GM19463 (cell line): ENCODE data around the gene NLGN1.
"Not testable (repeated sequence)": the region's sequence is repeated elsewhere in the genome, so short reads cannot be mapped to it uniquely, and the experiment has no call there.

Experiments used
- ATAC-seq: cut with Tn5 transposase; IDR thresholded peaks from one replicate; pipeline ENCODE4 v1.9.1; 2021; ENCODE audit warnings: mild to moderate bottlenecking, moderate library complexity; ENCODE audit not compliant: unreplicated experiment

NLGN1 gene

DNA sequence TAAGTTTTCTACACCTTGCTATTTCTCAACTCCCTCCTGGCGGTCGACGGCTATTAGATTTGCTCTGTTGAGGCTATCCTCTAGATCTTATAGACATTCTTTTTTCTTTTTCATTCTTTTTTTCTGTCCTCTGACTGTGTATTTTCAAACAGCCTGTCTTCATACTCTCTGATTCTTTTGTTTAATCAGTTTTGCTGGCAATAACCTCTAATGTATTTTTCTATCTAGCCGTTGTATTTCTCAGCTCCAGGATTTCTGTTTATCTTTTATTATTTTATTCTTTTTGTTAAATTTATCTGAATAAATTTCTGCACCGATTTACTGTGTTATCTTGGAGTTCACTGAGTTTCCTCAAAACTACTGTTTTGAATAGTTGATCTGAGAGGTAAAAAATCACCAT is 31.5 kb downstream of the NLGN1 start:
- ATAC-seq: no peak

DNA sequence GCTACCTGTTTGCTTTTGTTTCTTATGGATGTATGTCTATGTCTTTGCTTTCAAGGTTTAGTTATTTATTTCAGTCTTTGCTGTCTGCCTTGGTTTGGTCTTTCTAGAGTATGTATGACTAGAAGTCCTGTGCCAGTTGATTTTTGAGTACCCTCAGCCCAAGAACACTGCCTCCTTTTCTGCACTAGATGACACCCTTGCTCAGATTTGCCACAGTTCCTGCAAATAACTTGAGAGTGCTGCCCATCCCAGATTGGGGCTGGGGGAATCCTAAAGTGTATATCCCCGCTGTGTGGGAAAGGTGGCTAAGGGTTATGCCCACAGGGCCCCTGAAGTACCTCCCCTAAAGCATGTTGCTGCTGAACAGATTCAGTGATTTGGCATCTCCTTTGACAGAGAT is 32.0 kb downstream of the NLGN1 start:
- no peak for ATAC-seq

DNA sequence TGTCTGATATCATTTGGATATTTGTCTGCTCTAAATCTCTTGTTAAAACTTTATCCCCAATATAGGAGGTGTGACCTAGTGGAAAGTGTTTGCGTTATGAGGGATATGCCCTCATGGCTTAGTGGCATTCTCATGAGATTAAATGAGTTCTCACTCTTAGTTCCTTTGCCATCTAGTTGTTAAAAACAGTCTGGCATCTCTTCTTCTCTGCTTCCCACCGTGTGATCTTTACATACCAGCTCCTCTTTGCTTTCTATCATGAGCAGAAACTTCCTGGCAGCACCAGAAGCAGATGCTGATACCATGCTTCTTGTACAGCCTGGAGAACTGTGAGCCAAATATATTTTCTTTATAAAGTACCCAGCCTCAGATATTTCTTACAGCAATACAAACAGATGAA is 33.0 kb downstream of the NLGN1 start:
- no peak for ATAC-seq

DNA sequence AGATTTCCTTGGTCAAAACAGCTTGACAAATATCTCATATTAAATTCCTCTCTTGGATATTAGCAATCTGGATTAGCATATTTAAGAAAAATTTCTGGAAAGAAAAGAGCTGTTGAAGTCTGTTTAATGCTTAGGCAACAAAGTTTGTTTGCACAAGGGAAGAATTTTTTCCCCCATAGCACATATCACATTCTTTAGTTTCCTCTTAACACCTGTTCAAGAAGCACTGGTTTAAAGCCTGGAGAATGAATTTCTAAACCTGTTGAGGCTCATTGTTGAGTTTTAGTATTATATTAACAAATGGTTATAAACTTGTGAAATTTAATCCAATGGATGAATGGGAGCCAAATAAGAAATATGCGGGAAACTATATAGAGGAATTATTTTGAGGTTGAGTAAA is 41.5 kb downstream of the NLGN1 start:
- ATAC-seq: no peak

DNA sequence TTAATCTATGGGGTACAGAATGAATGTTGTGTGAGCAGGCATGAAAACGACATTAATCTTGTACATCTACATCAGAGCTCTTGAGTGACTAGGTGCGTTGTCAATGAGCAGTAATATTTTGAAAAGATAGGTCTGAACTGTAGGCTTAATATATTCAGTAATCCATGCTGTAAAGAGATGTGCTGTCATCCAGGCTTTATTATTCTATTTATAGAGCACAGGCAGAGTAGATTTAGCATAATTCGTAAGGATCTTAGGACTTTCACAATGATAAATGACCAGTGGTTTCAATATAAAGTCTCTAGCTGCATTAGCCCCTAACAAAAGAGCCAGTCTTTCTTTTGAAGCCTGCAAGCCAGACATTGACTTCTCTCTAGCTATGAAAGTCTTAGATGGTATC is 43.0 kb downstream of the NLGN1 start:
- ATAC-seq: no peak

DNA sequence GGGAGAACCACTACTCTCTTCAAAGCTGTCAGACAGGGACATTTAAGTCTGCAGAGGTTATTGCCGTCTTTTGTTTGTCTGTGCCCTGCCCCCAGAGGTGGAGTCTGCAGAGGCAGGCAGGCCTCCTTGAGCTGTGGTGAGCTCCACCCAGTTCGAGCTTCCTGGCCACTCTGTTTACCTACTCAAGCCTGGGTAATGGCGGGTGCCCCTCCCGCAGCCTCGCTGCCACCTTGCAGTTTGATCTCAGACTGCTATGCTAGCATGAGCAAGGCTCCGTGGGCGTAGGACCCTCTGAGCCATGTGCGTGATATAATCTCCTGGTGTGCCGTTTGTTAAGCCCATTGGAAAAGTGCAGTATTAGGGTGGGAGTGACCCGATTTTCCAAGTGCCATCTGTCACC is 54.0 kb downstream of the NLGN1 start:
- ATAC-seq: not testable (repeated sequence)

DNA sequence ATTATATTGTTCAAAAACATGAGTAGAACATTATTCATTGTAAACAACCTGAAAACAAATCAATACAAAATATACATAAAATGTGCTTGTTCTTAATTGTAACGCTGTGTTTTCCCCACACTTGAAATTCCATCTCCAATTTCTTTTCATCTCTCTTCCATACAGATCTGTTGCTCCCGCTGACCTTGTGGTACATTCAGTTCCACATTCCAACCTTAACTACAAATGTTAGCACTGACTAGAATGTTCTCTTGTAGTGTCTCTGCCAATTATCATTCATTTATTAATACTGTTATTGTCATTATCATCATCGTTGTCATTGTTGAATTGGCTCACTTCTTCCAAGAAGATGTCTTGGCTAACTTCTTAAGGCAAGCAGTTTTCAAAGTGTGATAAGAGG is 65.7 kb downstream of the NLGN1 start:
- ATAC-seq: no peak

DNA sequence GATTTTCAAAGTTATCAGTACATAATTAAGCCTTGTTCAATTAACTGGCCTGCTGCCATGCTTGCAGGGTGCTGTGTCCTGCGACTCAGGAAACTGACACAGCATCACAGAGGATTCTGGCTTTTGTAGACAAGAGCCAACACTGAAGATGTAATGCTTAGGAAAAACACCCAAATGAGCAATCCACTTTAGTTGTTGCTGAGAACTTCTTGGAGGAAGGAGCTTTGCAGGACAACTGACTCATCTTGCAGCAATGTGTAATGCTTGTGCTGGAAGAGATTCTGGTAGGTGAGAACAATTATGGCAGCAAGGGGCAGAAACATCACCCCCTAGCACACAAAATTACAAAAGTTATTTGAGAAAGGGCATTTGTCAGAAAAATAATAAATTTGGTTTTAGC is 67.6 kb downstream of the NLGN1 start:
- ATAC-seq: no peak

DNA sequence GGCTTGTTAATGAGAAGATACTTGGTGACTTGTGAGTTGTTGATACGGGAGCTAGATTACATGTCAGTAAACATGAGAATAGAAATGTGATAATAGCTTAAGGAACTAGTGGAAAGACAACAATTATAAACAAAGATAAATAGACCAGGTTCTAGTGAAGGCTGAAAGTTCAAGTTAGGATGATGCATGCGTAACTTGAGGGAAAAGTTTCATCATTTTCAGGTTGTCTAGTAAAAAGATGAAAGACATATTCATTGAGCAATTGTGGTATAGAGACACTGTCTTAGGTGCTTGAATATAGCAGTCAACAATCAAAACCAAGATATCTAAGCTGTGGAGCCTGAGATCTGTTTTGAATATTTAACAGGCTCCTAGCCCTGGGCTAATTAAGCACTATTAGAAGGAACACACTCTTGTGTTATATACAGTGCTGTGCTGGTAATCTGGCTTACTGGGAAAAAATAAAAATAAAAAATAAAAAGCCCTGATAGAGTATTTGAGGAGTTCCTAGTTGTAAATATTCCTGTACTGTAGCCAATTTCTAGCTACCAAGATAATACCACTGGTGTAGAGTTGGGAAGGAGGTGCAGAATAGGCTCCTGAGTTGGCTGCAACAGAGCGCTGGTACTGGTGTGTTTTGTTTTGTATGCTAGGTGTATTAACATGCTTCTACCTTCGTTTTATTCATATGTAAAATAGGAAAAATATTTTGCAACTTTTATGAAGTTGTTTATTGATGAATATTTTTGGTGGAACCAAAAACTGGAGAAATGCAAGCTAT is 68.5 kb downstream of the NLGN1 start:
- no peak for ATAC-seq

DNA sequence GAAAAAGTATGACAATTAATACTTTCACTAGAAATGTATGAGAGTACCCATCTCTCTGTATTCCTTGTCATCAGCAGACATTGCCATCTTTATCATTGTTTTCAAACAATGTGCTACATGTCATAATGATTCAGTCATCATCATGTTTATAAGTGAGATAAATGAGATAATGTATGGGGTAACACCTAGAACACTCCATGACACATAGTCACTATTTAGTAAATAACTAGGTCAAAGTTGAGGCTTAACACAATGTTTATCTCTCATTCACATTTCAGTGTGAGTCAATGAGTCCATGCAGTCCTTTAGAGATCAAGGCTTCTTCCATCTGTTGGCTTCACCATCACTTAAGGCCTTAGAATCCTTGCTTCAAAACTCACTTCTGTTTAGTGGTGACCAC is 70.0 kb downstream of the NLGN1 start:
- ATAC-seq: no peak

DNA sequence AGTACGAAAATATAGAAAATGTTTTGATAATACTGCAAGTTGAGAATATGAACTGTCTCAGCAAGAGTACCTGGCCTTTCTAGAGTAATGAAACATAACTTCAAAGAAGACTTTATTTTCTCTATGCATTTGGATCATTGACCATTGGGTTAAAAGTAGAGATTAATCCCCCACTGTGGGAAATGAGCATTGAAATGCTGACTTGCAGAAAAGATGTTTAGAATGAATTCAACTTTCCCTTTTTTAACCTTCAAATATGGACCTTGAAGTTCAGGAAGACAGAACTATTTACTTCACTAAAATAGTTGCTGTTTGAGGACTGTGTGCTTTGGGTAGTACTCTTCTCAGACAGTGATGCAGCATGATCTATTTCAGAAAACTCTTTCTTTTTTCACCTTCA is 75.7 kb downstream of the NLGN1 start:
- no peak for ATAC-seq

DNA sequence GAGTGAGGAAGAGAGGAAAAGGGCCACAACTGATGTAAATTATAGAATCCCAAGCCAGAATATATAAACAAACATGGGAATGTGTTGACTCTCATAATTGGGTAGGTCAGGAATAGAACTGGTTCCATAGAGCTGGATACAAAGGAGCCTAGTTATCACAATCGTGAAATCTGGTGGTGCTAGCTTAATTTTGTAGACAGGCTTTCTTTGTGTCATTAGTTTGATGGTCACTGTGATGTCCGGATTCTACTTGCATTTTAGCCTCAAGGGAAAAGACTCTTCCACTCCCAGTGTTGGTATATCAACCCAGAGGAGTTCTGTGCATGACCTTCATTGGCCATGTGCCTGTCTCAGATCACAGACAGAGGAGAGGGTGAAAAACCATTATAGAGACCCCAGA is 81.8 kb downstream of the NLGN1 start:
- no peak for ATAC-seq

DNA sequence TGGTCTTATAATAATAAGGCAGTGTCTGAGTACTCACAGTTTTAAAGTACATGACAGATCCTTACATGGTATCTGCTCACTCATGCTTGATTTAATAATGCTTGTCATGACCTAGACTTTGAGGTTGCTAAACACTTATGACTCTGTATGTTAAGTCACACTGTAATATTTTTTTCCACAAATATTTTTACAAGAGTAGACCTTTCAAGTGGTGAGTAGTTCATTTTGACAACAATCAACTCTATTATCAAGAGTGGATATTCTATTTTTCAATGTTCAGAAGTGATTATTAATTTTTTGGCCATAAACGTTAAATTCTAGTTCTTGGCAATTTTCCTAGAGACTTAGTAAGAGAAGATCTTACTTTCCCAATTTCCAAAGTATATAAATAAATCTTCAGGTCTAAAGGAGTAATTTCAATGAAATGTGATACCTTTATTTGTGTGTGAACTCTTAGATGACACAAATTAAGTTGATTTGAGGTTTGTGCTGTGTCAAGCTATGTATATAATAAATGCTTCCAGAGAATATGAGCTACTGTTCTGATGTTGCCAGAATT is 104.5 kb downstream of the NLGN1 start:
- no peak for ATAC-seq

DNA sequence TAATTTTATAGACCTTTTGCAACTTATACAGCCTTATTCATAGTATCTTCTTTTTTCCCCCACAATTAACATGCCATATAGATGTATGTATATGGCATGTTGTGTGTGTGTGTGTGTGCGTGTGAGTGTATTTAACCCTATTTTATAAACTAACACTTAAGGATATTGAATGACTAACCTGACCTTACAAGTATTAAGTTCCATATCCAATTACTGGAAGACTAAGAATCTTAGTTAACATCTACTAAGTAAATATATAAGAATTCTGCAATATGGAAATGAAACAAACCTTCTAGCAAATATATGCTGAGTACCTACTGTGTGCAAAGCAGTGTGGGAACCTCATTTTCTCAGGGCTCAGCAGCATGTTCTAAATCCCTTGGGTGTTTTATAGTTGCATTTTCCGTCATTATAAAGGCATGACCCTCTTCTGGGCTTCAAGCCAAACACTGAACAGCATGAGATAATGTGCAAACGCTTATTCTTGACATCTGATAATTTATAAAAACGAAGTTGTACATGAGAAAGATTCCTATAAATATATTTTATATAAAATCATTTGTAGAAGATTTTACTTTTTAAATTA is 105.5 kb downstream of the NLGN1 start:
- ATAC-seq: no peak

DNA sequence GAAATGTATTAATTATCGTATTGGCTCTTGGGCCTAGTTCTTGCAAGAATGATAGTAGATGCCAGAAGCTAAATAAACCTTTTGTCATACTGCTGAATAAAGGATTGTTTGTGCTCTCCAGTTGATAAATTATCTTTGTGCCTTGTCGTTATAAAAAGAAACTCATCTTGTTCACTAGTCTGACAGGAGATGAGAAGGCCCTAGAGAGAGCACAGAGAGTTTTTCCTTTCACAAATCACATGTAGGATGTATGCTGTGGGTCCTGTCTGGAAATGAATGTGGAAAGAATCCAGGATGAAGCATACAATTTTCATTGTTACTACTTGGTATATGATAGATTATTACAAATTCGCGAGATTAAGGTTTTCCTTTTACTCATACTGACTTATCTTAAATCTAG is 113.0 kb downstream of the NLGN1 start:
- no peak for ATAC-seq

DNA sequence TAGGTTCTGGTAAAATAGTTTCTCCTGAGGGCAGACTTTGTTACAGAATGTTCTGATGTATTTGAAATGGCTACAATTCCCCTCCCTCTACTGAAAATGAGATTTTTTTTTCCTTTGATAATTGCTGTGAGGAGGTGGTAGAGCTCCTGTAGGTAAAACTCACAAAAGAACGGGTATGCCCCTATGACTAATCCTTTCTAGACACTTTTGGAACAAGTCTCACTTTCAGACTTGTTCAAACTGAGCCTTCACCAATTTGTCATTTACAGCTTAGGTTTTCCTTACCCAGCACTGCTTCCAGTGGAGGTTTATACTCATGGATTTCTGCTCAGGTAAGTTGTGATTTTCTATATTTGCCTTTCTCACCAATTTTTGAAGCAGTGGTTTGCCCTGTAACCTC is 115.6 kb downstream of the NLGN1 start:
- ATAC-seq: peak; percentile 83

DNA sequence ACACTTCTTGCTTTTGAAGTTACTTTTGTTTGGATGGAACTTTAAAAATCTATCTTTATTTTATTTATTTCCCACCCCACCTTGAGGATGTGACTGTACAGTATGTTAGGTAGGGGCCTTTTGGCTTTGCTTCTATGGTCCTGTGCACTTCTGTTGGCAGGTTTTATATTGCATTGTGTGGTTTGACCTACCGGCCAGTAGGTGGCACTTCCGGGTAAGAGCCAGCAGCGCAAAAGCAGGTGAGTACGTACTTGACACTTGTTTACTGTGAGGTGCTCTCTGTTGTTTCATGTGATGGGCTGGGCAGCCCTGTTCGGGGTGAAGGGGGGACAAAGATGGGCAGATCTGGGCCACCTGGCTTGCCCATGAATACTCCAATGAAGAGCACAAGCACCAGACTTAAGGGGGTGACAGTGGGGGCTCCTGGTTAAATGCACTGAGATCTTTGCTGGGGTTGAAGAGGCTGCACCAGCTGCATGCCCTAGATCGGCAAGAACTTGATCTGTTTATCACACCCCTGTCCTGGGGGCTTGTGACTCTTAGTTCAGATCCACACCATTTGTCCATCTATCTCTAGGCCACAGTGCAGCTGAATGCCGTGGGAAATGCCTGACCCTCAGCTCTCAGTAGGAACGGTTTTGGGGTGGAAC is 131.6 kb downstream of the NLGN1 start:
- ATAC-seq: peak; percentile 98

DNA sequence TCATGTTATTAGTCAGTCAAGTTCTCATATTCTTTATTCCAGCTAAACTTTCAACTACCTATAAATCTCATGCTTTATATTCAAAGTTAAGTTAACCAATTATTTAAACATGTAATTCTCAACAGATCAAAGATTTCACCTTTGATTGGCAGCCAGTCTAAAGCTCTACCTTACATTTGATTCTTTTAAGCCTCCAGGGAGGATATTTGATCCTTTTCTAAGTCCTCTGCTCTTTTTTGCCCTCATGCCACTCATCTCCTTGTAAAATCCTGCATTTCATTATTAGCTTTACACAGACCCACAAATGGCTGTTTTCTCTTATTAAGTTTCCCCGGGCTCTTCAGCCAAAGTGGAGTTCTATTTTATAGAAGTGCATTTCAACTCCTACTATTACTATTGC is 134.1 kb downstream of the NLGN1 start:
- ATAC-seq: no peak

DNA sequence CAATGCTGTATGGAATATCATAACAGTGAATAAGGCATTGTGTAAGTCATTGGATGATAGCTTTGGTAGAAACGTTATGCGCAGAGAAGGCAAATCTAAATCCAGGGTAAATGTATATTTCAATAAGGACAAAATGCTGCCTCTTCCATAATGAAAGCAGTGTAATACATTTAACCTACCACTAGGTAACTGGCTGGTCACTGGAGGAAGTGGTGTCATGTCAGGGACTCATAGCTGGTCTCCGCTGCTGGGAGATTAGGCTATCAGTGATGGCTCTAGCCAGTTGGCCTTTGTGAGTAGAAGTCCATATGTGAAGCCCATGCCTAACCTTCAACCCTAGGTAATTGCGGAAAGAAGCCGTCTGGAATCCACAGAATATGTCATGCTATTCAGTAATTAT is 140.9 kb downstream of the NLGN1 start:
- no peak for ATAC-seq

DNA sequence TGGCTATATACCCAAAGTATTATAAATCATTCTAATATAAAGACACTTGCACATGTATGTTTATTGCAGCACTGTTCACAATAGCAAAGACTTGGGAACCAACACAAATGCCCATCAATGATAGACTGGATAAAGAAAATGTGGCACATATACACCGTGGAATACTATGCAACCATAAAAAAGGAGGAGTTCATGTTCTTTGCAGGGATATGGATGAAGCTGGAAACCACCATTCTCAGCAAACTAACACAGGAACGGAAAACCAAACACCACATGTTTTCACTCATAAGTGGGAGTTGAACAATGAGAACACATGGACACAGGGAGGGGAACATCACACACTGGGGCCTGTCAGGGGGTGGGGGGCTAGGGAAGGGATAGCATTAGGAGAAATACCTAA is 148.0 kb downstream of the NLGN1 start:
- not testable (repeated sequence) for ATAC-seq

DNA sequence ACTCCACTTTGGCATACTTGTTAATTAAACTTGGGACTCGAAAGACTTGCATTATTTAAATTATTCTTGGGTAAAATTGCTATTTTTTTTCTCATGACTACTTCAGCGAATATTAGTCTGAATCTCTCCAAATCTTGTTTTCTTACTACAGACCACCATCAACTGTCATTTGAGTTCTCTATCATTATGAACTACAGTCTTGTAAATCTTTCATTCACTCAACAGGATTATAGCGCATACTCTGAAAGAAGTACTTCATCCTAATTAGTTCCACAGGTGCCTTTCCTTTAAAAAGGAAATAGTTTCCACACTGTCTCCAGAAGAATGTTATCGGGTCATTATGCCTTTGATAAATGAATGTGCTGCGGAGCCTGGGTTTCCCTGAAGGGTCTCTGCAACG is 149.5 kb downstream of the NLGN1 start:
- no peak for ATAC-seq

DNA sequence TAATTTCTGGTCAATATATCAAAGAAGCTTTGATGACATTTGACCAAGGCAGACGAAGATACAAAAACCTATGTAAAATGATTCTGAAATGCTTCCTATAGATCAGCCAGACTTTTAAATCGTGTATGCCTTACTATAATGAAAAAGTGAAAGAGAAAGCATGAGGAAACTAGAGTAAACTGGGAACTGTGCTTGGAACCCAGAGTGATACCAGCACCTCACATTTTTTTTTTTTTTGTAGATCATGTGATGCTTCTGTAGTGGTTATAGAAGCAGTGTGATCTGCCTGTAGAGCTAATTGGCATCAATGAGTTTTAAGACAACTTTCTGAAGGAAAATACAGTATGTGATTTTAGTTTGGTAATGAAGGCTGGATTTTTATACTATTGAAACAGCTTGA is 150.7 kb downstream of the NLGN1 start:
- ATAC-seq: no peak
